Medulla oblongata (tissue), 1 donor: ENCODE results near the gene AAK1.
"Not testable (repeated sequence)": the region's sequence is repeated elsewhere in the genome, so short reads cannot be mapped to it uniquely, and the experiment has no call there.

Experiments used
- DNase-seq: peaks from one replicate; pipeline ENCODE4 v3.0.0-alpha.2; 2015; ENCODE audit errors: extremely low spot score

AAK1 gene

DNA sequence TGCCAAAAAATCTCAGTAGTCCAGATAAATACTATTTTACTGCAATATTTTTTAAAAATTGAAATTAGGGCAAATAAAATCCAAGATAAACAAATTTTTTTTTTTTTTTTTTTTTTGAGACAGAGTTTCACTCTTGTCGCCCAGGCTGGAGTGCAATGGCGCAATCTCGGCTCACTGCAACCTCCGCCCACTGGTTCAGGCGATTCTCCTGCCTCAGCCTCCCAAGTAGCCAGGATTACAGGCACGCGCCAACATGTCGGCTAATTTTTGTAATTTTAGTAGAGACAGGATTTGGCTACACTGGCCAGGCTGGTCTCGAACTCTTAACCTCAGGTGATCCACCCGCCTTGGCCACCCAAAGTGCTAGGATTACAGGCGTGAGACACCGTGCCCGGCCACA is 68.2 kb downstream of the AAK1 start:
- DNase-seq: not testable (repeated sequence)

DNA sequence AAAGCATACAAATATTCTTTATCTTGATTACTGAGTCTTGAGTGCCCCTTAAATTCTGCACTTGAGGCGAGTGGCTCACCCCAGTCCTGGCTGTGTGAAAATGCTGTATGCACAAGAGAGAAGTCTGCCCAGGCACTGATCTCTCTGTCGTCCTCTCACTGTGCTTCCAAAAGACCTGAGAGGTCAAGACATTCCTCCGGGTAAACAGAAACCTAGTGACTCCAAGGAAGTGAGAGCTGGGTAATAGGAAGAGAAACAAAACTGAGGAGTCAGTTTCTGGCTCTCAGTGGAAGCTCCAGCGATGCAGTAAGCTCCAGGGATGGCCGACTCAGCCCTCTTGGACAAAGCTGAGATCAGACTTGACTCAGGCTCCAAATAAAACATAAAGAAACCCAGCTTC is 70.9 kb downstream of the AAK1 start:
- peak; percentile 50 for DNase-seq

DNA sequence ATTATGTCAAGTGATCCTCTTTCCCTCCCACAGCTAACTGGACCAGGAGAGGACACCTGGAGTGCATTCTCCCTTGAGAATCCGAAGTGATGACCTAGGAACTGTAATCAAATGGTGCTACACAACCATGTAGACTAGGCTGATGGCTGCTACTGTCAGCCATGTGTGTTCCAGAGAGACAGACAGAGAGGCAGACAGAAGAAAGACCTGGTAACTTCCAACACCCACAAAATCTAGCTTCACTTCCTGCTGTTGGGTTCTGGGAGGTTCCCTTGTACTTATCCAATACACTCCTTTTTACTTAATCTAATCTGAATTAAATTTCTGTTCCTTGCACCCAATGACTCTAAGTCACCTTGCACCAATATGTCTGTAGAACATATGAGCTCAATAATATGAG is 72.3 kb downstream of the AAK1 start:
- no peak for DNase-seq

DNA sequence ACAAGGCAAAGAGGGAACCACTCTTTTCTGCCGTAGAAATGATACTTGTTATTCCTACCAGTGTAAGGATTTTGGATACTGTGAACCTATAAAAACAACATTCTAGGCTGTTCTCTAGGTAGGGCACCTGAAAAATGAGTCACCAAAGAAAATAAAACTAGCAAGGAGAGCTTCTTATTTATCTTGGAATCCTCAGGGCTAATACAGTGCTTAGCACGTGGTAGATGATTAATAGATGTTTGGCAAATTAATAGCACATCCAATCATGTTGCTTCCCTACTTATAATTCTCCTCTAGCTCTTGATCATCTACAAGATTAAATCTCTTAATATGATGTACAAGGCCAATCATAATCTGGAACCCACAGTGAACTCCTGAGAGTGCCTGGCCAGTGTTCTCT is 73.1 kb downstream of the AAK1 start:
- DNase-seq: no peak

DNA sequence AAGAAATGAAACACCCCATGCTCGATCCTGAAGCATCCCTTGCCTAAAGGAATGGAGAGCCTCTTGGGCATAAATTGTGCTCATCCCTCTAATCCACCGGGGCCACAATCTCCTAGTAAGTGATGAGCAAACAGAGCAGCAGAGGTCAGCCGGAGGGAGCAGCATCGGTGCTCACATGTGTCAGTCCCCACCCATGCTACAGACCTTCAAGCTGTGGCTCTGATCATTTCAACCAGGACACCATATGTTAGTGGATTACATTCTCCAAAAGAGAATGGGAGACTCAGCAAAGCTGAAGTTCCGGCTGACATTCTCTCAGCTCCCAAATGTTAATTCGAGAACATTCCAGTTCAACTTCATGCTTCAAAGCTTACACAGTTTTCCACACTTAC is 75.6 kb downstream of the AAK1 start:
- DNase-seq: no peak

DNA sequence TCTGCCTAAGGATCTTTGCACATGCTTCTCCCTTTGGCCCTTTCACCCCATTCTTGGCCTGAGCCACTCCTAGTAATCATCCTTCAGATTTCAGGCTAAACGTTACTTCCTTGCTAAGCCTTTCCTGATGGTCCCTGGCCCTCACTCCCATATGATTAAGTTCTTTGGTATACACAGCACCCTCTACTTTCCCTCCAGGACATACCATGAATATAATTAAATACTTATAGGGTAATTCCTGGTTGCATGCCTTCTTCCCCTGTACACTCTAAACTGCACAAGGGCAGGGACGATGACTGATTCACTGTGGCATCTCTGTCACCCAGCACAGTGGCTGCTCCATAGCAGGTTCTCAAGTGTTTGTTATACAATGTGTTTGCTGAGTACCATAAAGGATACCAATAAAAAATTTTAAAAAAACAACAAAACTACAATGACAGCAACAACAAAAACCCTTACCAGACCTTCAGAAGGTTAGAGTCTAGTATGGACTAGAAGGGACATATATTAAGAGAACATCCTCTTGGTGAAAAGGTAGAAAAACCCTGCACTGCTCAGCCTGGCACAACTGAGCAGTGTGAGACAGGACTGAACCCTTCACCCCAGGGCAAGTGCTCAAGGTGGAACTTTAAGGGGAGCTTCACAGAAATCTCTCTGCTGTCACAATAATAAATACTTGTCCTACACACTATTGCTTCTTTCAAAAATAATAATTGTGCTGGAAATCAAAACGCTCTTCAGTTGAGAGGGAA is 76.2 kb downstream of the AAK1 start:
- no peak for DNase-seq

DNA sequence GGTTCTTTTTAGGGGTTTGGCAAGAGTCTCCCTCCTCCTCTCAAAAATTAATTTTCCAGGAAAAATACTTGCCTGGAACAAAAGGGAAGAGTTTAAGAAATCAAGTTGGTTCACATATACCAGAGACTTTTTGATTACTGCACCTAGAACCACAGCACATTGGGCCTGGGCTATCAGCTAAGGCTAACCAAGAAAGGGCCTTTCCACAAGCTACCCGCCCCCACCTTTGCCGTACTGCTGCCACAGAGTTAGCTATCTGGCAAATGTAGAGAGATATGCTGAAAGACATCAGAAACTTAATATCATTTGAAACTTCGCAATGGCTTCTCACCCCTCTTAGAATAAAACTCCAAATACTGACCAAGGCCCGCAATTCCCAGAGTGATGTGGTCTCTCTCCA is 76.9 kb downstream of the AAK1 start:
- no peak for DNase-seq

DNA sequence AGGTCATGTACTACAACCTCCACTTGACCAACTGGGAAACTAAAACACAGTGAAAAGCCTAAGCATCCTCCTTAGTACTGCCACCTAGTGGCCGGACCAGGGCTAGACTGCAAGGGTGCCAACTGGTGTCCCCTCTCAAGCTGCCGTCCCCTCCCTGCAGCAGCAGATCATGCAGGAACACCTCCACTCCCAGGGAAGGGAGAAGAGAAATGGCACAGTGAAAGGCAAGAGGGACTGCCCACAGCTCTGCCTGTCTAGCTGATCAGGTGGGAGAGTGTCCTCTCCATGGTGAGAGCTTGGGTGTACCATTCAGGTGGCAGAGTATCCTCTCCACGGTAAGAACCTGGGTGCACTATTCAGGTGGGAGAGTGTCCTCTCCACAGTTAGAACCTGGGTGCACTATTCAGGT is 78.1 kb downstream of the AAK1 start:
- peak; percentile 70 for DNase-seq

DNA sequence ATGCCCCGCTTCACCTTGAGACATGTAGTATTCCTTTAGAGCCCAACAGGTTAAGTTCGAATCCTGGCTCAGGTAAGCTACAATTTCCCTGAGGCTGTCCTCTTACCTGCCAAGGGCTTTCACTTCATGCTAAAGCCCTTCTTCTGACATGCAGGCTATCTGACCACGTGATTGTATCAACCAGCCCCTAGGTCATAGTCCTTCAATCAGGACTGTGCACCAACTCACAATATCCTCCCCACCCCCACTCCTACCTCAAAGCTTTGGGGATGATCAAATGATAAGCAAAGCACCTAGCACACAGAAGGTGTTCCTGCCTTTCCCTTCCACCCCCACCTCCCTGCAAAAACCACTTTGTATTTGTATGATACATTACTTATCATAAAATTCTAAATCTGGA is 78.9 kb downstream of the AAK1 start:
- DNase-seq: no peak

DNA sequence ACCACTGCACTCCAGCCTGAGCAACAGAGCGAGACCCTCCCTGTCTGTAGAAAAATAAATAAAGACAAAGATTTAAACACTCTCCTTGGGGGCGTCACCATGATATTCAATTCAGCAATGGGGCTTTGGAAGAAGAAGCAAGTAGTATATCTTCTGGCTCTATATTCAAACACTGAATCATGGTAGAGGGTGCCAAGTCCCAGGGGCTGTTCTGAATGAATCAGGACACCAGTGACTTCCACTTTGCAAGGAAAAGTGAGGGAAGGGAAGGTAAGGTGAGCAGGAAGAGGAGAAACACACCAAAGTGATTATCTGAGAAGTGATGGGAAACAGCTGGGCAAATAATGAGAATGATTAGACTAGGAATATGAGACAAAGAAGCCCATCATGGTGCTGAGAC is 80.5 kb downstream of the AAK1 start:
- no peak for DNase-seq

DNA sequence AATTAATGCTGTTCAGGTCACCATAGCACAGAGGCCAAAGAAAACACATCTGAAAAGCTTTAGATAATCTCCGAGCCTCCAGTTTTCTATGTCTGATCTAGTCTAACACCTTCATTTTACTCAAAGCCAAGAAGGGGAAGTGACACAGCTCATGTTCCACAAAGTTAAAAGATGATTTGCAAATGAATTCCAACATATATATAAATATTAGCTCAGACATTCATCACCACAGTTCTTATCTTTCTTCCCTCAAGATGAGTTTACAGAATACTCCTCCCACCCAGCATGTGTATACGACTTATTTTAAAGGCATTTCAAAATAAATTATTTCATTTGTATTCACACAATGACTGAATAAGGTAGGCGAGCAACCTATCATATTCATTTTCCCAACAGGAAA is 82.4 kb downstream of the AAK1 start:
- no peak for DNase-seq

DNA sequence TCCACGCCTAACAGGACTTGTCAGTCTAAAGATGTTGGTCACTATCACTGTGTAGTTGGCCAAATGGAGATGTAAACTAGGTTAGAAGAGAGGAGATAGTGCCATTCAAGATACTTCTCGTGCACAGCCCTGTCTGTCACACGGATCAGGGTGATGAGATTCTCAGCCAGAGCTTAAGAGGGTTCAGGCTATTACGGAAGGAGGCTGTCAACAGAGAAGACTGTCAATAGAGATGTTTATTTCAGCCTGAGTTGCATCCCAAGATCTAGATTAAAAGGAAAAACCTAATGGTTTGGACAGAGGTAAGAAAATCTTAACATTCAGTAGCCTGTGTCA is 83.4 kb downstream of the AAK1 start:
- DNase-seq: no peak

DNA sequence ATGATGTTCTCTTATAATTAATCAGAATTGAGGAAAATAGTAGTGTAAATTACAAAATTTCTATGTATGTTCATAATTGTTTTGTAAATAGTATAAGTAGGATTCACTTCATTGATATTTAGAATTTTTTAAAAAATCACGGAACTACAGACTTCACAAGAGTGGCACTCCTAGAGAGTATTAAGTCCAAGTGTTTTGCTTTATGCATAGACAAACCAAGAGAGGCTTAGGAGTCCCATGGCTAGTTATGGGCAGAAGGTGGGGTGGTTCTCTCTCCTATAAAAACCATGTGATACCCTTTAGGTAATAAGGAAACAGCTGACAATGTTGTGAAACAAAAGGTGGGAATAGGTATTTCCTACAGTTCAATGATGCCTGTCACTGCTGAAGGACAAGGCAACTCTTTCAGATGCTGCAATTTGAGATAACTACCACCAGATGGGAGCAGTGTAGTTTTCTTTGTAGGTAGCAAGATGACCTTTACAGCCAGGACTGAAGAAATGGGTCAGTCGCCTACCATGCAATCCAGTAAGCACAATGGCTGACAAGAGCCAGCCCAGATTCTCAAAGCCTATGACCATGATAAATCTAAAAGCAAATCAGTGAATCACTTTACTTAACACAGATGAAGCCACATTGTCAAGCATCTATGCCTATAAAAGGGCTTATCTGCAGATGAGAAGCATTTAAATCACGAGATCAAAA is 83.9 kb downstream of the AAK1 start:
- DNase-seq: peak; percentile 66

DNA sequence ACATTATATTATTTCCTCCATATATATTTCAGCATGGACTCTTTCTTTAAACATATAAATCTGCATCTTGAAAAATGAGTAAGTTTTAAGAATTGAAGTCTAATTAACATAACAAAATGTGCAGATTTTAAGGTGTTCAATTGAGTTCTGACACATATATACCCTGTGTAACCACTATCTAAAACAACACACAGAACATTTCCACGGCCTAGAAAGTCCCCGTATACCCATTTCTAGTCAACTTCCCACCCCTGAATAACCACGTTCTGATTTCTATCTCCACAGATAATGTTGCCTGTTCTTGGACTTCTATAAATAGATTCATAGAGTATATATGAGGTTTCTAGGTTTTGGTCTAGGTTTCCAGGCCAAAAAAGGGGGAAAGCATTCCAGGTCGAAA is 87.5 kb downstream of the AAK1 start:
- DNase-seq: no peak

DNA sequence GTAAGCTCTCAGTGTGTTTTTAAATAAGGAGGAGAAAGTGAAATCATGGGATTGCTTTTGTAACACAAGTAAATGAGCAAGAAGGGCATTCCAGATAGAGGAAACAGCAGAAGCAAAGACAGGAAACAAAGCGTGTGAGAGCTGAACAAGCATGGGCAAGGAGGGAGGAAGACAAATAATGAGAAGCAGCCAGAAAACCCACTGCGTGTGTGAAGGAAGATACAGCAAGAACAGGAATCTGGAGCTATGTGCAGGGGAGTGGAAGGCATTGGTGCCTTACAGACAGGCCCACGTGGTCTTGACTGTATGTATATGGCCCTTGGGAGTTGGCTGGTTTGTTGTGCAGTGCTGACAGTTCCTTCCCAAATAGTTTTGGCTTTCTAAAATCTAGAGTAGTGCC is 88.6 kb downstream of the AAK1 start:
- peak; percentile 69 for DNase-seq

DNA sequence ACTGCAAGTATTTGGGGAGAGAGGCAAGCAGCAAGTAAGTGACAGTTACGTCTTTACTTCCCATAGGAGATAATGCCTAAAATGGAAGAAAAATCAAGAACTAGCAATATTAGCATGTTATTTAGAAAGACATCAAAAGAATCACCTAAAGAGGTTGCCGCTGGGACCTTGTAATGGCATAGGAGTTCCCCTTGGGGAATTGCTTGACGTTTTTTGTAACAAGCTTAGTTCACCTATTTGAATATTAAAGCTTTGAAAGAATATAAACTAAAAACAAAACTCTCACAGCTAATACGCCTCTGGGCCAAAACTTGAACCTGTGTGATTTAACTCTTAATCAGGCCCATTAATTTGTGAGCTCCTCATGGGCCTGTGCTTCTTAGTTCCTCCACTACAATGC is 89.0 kb downstream of the AAK1 start:
- DNase-seq: no peak

DNA sequence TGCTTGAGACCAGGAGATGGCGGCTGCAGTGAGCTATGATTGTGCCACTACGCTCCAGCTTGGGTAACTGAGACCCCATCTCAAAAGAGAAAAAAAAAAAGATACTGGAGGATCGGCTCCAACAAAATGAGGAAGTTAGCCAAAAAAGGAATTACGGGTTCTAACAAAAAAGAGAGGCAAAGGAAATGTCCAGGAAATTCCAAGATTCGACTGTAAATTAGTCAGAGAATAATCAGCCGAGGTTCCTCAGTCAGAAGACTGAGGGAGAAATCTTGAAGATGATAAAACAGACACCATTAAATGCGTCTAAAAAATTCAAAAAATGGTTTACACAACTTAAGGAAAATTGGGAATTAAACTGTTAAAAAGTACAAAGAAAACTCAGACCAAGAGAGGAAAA is 89.5 kb downstream of the AAK1 start:
- DNase-seq: no peak

DNA sequence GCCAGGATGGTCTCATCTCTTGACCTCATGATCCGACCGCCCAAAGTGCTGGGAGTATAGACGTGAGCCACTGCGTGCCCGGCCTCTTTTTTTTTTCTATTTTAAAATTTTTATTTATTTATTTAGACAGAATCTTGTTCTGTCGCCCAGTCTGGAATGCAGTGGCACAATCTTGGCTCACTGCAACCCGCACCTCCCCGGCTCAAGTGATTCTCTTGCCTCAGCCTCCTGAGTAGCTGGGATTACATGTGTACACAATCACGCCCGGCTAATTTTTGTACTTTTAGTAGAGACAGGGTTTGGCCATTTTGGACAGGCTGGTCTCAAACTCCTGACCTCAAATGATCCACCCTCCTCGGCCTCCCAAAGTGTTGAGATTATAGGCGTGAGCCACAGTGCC is 93.0 kb downstream of the AAK1 start:
- DNase-seq: not testable (repeated sequence)

DNA sequence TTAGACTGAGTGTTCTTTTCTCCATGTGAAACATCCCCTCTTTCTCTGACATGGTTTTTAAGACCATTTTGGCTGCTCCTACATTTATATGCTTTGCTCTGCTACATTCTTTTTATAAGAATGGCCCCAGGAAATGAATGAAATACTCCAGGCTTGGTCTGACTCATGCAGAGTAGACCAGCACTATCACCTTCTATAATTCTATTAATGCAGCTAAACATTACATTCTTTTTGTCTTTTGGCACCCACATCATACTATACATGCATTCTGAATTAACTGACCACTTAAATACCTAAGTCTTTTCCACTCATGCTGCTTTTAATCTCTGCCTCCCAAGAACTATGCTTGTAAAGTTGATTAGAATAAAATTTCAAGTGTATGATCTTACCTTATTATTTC is 94.1 kb downstream of the AAK1 start:
- no peak for DNase-seq

DNA sequence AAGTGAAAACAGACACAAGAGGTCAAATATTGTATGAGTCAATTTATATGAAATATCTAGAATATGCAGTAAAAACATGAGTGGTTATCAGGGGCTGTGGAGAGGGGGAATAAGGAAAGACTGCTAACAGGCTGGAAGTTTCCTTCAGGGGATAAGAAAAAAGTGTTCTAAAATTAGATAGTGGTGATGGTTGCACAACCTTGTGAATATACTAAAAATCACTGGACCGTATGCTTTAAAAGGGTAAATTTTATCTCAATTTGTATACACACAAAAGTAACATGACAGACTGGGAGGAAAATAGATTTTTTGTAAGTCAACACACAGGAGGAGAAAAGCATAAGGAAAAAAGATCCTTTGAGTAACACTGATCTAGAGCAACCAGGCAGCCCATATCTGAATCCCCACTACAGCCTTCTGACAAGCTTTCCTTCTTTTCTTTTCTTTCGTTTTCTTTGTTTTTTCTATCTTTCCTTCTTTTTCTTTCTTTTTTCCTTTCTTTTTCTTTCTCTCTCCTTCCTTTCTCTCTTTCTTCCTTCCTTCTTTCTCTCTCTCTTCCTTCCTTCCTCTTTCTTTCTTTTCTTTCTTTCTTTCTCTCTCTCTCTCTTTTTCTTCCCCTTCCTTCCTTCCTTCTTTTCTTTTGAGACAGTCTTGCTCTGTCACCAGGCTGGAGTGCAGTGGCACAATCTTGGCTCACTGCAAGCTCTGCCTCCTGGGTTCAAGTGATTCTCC is 95.4 kb downstream of the AAK1 start:
- DNase-seq: no peak

DNA sequence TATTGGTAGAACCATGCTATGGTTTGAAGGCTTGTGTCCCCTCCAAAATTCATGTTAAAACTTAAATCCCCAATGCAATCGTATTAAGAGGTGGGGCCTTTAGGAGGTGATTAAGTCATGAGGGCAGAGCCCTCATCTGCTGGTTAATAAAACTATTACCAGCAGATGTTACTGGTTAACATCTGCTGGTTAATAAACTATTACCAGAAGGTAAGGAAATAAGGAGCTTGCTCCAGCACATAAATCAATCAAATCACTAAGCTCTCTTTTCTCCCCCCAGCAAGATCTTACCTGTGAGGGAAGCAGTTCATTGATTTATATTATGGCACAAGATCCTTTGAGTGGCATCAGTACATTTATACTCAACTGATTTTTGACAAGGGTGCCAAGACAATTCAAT is 96.9 kb downstream of the AAK1 start:
- no peak for DNase-seq

DNA sequence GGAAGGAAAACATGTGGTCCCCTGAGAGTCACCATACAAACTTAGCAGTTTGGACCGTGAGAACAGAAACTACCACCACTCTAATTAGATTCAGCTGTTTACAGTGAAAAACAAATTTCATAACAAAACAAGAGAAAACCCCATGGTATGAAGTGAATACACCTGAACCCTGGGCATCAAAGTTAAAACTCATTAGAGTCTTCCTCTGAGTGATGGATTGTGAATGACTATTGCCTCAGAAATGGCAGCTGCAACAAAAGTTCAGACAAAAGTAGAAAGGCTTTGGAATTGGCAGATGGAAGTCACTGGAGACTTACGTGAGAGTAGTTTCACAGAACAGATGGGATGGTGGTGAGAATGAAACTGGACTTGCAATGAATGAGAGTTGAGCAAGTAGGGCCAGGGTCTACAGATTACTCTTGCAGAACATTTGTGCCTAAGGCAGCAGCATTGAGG is 98.0 kb downstream of the AAK1 start:
- no peak for DNase-seq

DNA sequence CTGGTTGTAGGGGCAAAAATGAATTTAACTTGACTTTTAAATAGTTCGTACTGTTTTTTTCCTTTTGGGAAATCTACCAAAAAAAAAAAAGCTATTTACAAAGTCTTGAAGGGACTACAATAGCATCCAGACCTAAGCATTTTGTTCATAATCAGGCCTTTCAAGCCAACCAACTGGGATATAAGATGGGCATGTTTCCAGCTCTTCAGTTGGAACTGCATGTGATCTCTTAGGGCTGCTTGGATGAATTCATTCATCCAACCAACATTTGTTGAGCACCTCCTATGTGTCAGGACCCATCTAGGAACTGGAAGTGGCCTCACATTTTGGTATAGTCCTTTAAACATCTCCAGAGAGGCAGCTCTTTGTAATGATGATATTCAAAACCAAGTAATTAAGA is 98.6 kb downstream of the AAK1 start:
- peak; percentile 68 for DNase-seq
